A549 (cell line): ENCODE measurements around the gene GMPS.

Experiments
- CBX8 ChIP-seq: fragments of 200-600 bp; sonication (generic); IDR thresholded peaks from 2 replicates; pipeline ENCODE4 v1.6.1; 2016
- CHD2 ChIP-seq: fragments of 150-350 bp; IDR thresholded peaks from 2 replicates; pipeline ENCODE4 v1.6.1; 2014; ENCODE audit warnings: low read length; ENCODE audit not compliant: partially characterized antibody
- CHD4 ChIP-seq: fragments of 200-600 bp; sonication (generic); IDR thresholded peaks from 2 replicates; pipeline ENCODE4 v1.6.1; 2016; ENCODE audit warnings: antibody characterized with exemption, mild to moderate bottlenecking, borderline replicate concordance
- GATA3 ChIP-seq: IDR thresholded peaks from 2 replicates; pipeline ENCODE4 v1.6.1; 2012; ENCODE audit warnings: borderline replicate concordance
- NR3C1 ChIP-seq: fragments of >200 bp; sonication (Bioruptor Twin); formaldehyde crosslinking; IDR thresholded peaks from 3 replicates; pipeline ENCODE4 v1.6.1; 2017
- POLR2A ChIP-seq: IDR thresholded peaks from 2 replicates; pipeline ENCODE4 v1.6.1; 2012; ENCODE audit warnings: mild to moderate bottlenecking, low read length
- TF ChIP-seq, protein P1 (sequence below): fragments of >200 bp; sonication (Bioruptor Twin); formaldehyde crosslinking; IDR thresholded peaks from 3 replicates; pipeline ENCODE4 v1.5.1; 2016
- TF ChIP-seq, protein P2 (sequence below): fragments of 450-650 bp; IDR thresholded peaks from 2 replicates; pipeline ENCODE4 v1.6.1; 2014; ENCODE audit warnings: antibody characterized with exemption
- TF ChIP-seq, protein P3 (sequence below): fragments of 200-600 bp; sonication (generic); IDR thresholded peaks from 2 replicates; pipeline ENCODE4 v1.6.1; 2016; ENCODE audit warnings: antibody characterized with exemption, mild to moderate bottlenecking, moderate library complexity

DNA sequence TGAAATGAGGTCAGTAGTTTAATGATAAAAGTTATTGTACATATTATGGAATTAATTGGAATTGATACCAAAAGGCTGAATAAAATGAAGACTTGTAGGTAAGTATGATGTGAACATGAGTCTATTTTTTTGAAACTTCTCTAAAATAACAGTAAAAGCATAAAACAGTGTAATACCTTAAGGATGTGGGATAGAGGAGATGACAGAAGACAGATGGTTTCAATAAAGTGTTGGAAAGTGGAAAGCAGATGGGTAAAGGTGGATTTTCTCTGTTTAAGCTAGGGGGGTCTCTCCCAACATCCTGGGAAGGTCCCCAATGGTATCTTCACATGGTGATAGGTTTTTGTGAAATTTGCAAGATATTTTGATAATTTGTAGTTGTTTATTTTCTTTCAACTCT lies 41.6 kb downstream of the GMPS start:
- TF ChIP-seq CHD2 (no peak), GATA3 (no peak), NR3C1 (no peak), CHD4 (no peak), POLR2A (no peak), CBX8 (no peak)
- TF ChIP-seq, protein P1, sequence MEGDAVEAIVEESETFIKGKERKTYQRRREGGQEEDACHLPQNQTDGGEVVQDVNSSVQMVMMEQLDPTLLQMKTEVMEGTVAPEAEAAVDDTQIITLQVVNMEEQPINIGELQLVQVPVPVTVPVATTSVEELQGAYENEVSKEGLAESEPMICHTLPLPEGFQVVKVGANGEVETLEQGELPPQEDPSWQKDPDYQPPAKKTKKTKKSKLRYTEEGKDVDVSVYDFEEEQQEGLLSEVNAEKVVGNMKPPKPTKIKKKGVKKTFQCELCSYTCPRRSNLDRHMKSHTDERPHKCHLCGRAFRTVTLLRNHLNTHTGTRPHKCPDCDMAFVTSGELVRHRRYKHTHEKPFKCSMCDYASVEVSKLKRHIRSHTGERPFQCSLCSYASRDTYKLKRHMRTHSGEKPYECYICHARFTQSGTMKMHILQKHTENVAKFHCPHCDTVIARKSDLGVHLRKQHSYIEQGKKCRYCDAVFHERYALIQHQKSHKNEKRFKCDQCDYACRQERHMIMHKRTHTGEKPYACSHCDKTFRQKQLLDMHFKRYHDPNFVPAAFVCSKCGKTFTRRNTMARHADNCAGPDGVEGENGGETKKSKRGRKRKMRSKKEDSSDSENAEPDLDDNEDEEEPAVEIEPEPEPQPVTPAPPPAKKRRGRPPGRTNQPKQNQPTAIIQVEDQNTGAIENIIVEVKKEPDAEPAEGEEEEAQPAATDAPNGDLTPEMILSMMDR: no peak
- TF ChIP-seq, protein P2, sequence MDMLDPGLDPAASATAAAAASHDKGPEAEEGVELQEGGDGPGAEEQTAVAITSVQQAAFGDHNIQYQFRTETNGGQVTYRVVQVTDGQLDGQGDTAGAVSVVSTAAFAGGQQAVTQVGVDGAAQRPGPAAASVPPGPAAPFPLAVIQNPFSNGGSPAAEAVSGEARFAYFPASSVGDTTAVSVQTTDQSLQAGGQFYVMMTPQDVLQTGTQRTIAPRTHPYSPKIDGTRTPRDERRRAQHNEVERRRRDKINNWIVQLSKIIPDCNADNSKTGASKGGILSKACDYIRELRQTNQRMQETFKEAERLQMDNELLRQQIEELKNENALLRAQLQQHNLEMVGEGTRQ: no peak
- TF ChIP-seq, protein P3, sequence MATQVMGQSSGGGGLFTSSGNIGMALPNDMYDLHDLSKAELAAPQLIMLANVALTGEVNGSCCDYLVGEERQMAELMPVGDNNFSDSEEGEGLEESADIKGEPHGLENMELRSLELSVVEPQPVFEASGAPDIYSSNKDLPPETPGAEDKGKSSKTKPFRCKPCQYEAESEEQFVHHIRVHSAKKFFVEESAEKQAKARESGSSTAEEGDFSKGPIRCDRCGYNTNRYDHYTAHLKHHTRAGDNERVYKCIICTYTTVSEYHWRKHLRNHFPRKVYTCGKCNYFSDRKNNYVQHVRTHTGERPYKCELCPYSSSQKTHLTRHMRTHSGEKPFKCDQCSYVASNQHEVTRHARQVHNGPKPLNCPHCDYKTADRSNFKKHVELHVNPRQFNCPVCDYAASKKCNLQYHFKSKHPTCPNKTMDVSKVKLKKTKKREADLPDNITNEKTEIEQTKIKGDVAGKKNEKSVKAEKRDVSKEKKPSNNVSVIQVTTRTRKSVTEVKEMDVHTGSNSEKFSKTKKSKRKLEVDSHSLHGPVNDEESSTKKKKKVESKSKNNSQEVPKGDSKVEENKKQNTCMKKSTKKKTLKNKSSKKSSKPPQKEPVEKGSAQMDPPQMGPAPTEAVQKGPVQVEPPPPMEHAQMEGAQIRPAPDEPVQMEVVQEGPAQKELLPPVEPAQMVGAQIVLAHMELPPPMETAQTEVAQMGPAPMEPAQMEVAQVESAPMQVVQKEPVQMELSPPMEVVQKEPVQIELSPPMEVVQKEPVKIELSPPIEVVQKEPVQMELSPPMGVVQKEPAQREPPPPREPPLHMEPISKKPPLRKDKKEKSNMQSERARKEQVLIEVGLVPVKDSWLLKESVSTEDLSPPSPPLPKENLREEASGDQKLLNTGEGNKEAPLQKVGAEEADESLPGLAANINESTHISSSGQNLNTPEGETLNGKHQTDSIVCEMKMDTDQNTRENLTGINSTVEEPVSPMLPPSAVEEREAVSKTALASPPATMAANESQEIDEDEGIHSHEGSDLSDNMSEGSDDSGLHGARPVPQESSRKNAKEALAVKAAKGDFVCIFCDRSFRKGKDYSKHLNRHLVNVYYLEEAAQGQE: no peak
